ENCODE measurements around the gene NELFE. TPM values are rescaled to one million over a fixed set of nuclear protein-coding genes. Genes with fewer than 3 reads are reported as not detected.

NELFE gene
- total and polyA plus RNA-seq, 2 of the 13 experiments (the other 11 are each of a cell fraction or from before 2014, with no cell fraction given): 51.3 to 69.8 TPM

DNA sequence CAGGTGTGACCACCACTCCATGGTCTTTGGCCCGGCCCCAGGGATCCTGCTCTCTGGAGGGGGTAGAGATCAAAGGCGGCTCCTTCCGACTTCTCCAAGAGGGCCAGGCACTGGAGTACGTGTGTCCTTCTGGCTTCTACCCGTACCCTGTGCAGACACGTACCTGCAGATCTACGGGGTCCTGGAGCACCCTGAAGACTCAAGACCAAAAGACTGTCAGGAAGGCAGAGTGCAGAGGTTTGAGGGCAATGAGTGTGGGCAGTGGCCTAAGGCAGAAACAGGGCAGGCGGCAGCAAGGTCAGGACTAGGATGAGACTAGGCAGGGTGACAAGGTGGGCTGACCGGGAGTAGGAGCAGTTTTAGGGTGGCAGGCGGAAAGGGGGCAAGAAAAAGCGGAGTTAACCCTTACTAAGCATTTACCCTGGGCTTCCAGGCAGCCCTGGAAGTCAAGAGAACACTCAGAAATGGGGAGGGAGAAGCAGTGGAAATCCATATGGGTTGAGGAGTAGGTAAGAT is 12.3 kb downstream of the NELFE start (continued):
- no peak for TF ChIP-seq ZNF484 (CRISPR knock-in tag; IDR thresholded peaks at IDR 0.05; ENCODE audit: borderline replicate concordance, low read depth)
- TF ChIP-seq ARNT2 (CRISPR knock-in tag; IDR thresholded peaks at IDR 0.05; ENCODE audit: low read depth): no peak
- no peak for TF ChIP-seq ZNF234 (CRISPR knock-in tag; conservative IDR thresholded peaks at IDR 0.05)
- TF ChIP-seq, protein P1, sequence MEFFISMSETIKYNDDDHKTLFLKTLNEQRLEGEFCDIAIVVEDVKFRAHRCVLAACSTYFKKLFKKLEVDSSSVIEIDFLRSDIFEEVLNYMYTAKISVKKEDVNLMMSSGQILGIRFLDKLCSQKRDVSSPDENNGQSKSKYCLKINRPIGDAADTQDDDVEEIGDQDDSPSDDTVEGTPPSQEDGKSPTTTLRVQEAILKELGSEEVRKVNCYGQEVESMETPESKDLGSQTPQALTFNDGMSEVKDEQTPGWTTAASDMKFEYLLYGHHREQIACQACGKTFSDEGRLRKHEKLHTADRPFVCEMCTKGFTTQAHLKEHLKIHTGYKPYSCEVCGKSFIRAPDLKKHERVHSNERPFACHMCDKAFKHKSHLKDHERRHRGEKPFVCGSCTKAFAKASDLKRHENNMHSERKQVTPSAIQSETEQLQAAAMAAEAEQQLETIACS (CRISPR knock-in tag; IDR thresholded peaks at IDR 0.05): no peak
- no peak for TF ChIP-seq ZNF615 (CRISPR knock-in tag; IDR thresholded peaks at IDR 0.05; ENCODE audit: borderline replicate concordance)
- TF ChIP-seq MXD4 (CRISPR knock-in tag; IDR thresholded peaks at IDR 0.05): no peak
- no peak for TF ChIP-seq PRDM10 (CRISPR knock-in tag; IDR thresholded peaks at IDR 0.05; ENCODE audit: low read depth)
- TF ChIP-seq CBX1 (IDR thresholded peaks at IDR 0.05; ENCODE audit: low read depth): no peak
- TF ChIP-seq NR2F2 (IDR thresholded peaks at IDR 0.05; ENCODE audit: borderline replicate concordance, low read depth): no peak
- no peak for TF ChIP-seq SMAD3 (CRISPR knock-in tag; IDR thresholded peaks at IDR 0.05)
- peak; percentile 20 for TF ChIP-seq ZNF781 (CRISPR knock-in tag; IDR thresholded peaks at IDR 0.05; ENCODE audit: borderline replicate concordance, not compliant biosample characterization)
- no peak for TF ChIP-seq SMYD3 (CRISPR knock-in tag; IDR thresholded peaks at IDR 0.05)
- TF ChIP-seq ZNF513 (CRISPR knock-in tag; conservative IDR thresholded peaks at IDR 0.05): no peak
- TF ChIP-seq ZNF557 (CRISPR knock-in tag; IDR thresholded peaks at IDR 0.05): no peak
- no peak for TF ChIP-seq SP5 (CRISPR knock-in tag; IDR thresholded peaks at IDR 0.05; ENCODE audit: borderline replicate concordance, low read depth)
- no peak for TF ChIP-seq ATF4 (CRISPR knock-in tag; IDR thresholded peaks at IDR 0.05)
- TF ChIP-seq AGO1 (IDR thresholded peaks at IDR 0.05; ENCODE audit: low read depth, low read length, poor library complexity, severe bottlenecking): no peak
- peak; percentile 56 for TF ChIP-seq ZFX (CRISPR knock-in tag; IDR thresholded peaks at IDR 0.05; ENCODE audit: low read depth)
- no peak for TF ChIP-seq NCOA2 (CRISPR knock-in tag; IDR thresholded peaks at IDR 0.05)
- TF ChIP-seq HDAC6 (IDR thresholded peaks at IDR 0.05; ENCODE audit: low read depth, low read length): no peak
- 0 out of 2 replicates have a peak, but pooled peaks have one; percentile 13 for TF ChIP-seq ZNF343 (CRISPR knock-in tag; IDR thresholded peaks at IDR 0.05)
- no peak for TF ChIP-seq ZNF260 (CRISPR knock-in tag; IDR thresholded peaks at IDR 0.05; ENCODE audit: borderline replicate concordance, low read depth)
- no peak for TF ChIP-seq DR1 (CRISPR knock-in tag; IDR thresholded peaks at IDR 0.05)
- TF ChIP-seq THYN1 (CRISPR knock-in tag; IDR thresholded peaks at IDR 0.05; ENCODE audit: borderline replicate concordance, low read depth): no peak
